ENCODE results near the gene VSTM2L. TPM values are rescaled to one million over a fixed set of nuclear protein-coding genes. Genes with fewer than 3 reads are reported as not detected.

VSTM2L gene
- total and polyA plus RNA-seq, 2 of the 13 experiments (the other 11 are each of a cell fraction or from before 2014, with no cell fraction given): not detected

DNA sequence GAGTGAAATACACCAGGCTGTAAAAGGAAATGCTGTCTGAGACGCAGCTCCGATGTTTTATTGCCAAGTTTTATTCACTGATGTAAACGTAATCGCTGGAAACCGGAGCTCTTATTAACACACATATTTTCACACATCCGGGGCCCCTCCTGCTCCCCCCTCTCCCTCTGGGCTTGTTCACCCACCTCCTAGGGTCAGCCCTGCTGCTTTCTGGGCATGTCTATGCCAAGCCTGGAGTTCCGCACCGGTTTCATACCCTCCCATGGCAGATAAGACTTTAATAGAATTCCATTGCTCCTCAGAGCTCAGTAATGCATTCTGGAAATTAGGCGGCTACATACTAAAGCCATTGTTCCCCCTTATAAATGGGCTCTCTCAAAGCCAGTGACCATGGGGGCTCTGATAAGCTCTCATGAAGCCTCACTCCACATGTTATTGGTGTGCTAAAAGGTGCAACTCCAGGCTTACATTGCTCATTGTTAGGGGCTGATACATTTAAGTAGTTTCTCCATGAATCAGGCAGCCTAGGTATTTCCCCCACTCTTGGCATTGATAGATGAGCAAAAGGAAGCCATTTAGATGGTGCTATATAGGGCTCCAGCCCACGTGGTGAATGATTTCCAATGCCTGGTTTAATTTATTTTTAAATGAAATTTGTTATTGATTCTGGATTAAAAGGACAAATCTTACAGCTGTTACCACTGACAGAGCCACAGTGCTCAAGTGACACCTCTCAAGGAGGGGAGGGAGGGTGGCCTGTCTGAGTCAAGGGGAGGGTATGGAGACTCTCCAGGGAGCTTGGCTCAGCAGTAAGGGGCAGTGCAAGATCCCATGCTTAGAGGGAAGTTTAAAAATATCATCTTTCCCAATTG lies 4.5 kb upstream of the VSTM2L start (continued):
- no peak for TF ChIP-seq MTERF4 (CRISPR knock-in tag; IDR thresholded peaks at IDR 0.05)
- TF ChIP-seq PHF20 (CRISPR knock-in tag; IDR thresholded peaks at IDR 0.05): no peak
- TF ChIP-seq ZFP90 (CRISPR knock-in tag; IDR thresholded peaks at IDR 0.05; ENCODE audit: borderline replicate concordance): no peak
- TF ChIP-seq ZNF317 (CRISPR knock-in tag; IDR thresholded peaks at IDR 0.05): no peak
- TF ChIP-seq, protein P1, sequence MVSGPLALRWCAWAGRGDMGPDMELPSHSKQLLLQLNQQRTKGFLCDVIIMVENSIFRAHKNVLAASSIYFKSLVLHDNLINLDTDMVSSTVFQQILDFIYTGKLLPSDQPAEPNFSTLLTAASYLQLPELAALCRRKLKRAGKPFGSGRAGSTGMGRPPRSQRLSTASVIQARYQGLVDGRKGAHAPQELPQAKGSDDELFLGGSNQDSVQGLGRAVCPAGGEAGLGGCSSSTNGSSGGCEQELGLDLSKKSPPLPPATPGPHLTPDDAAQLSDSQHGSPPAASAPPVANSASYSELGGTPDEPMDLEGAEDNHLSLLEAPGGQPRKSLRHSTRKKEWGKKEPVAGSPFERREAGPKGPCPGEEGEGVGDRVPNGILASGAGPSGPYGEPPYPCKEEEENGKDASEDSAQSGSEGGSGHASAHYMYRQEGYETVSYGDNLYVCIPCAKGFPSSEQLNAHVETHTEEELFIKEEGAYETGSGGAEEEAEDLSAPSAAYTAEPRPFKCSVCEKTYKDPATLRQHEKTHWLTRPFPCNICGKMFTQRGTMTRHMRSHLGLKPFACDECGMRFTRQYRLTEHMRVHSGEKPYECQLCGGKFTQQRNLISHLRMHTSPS (CRISPR knock-in tag; IDR thresholded peaks at IDR 0.05; ENCODE audit: low read depth): no peak
- TF ChIP-seq ZBTB1 (CRISPR knock-in tag; IDR thresholded peaks at IDR 0.05; ENCODE audit: borderline replicate concordance): no peak
- no peak for TF ChIP-seq ZKSCAN8 (CRISPR knock-in tag; IDR thresholded peaks at IDR 0.05; ENCODE audit: borderline replicate concordance)

Data from HepG2 (cell line).